Measurements from ENCODE around the gene URB1. TPM values are rescaled to one million over a fixed set of nuclear protein-coding genes. Genes with fewer than 3 reads are reported as not detected.
"Not testable (repeated sequence)": the region's sequence is repeated elsewhere in the genome, so short reads cannot be mapped to it uniquely, and the experiment has no call there.

URB1 gene, protein sequence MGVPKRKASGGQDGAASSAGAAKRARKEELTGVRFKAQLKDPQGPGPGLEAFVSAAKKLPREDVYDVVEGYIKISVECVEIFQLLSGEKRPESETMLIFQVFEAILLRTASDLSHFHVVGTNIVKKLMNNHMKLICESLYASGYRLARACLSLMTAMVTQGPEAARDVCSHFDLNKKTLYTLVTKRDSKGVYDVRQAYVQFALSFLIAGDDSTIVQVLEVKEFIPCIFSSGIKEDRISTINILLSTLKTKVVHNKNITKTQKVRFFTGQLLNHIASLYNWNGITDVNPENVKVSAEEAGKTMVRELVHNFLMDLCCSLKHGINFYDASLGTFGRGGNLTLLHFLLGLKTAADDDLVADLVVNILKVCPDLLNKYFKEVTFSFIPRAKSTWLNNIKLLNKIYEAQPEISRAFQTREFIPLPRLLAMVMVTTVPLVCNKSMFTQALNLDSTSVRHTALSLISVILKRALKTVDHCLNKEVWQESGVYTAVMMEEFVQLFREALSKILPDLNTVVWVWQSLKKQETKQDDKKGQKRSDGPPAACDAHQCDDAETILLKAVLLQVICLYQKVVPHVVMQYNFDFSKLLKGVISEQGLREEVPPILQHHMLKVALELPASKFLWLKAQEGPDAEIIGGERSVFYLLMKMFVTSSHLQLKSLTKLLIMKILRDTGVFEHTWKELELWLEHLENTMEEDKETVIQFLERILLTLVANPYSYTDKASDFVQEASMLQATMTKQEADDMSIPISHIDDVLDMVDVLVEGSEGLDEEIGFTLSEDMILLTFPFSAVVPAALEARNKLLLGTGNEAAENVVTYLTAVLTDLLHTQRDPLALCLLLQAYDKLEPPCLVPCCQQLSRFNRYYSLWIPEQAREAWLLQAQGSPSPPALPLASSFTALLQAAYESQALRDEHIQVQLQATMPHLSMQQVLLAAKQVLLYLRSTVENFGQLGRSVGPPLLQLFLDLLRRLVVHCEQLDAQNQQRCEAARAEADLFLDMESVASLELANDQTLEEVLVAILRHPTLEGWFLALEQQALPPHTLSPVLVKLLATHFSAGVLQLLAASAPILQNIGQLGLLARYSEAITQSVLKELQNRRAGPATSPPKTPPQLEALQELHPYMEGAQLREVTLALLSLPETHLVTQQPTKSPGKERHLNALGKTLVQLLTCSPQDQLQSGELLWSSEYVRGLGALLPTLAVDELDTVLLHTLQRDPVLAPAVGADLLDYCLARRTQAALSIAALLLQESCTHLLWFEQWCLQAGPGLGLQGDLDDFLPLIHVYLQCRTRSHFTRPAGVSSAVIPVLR (N-terminal part only)
- 32.3 and 33.9 TPM in 2 replicates for total RNA-seq

DNA sequence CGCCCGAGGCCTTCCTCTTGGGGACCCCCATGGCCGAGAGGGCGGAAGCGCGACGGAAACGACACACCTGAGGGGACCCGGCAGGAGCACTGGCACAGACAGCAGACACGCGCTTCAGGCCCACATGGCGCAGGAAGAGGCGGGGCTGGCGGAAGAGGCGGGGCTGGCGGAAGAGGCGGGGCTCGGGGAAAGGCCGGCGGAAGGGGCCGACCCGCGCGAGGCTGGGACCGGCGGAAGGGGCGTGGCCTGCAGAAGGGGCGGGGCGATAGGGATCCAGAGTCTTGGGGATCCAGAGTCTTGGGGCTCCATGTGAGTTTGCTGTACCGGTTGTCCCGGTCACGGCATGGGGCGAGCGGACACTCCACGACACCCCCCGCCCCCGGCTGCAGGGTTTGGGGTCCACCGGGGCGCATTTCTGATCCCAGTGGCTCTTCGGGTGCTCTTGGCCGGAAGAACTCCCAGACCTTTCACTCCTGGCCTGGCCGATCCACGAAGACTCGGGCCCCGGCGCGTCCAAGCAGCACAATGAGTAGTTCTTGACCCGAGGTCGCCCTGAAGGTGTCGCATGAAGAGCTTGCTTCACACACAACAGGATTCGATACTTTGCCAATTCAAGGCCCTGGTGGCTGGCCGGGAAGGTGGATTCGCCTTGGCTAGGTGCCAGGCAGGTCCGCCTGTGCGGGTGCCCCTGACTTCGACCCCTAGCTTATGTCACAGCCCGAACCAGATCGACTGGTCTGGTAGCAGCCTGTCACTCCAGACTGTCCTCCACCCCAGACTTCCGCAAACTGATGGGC lies at the start of gene URB1:
TSS of gene URB1 (minus strand) at position 133 of the 797 bp plus-strand sequence. CDS start at position 31, 102 bp downstream.
- intact Hi-C loops (cut with micrococcal nuclease), result loop anchor here (1.0 to 5.0 kb wide), 5 partner anchors 114 to 660 kb away; partner anchors contain the start of genes CFAP298, MIS18A, SCAF4 and SYNJ1
- peak within 1 kb of the TSS; percentile 87 for H3K4me3 Mint-ChIP-seq (ENCODE audit: low read depth)
- H3K27me3 Mint-ChIP-seq (ENCODE audit: low read depth), result peaks cover 7% of the 10 kb centered on the region
- peaks cover 36% of the 10 kb centered on the region for H3K4me1 Mint-ChIP-seq (ENCODE audit: low read depth)
- peak within 1 kb of the TSS; percentile 84 for H3K27ac Mint-ChIP-seq
- peak; percentile 91 for DNase-seq (ENCODE audit: low spot score)
- peaks cover 23% of the 10 kb centered on the region for H3K36me3 Mint-ChIP-seq (ENCODE audit: low read depth)
- no peaks in the 10 kb centered on the region for H3K9me3 Mint-ChIP-seq

DNA sequence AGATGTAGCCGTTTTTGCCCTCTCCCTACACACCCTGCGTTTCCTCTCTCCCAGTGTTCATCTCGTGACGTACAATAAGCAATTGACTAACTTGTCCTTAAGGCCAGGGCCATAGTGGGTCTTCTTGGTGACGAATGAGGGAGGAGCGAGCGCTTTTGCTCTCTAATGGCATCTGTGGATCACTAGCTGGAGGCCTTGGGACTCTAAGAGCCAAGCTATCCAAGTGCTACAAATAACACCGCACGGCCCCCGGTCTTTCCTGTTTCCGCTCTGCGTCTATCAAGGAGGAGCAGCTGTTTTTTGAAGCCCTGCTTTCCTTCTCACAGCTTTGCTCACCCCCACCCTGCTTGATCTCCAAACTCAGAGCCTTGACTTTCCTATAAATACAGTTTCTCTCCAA lies 44.9 kb upstream of the URB1 start:
- H3K36me3 Mint-ChIP-seq (ENCODE audit: low read depth), result no peaks in the 10 kb centered on the region
- no peak for DNase-seq (ENCODE audit: low spot score)
- no peak overlapping the region for H3K4me3 Mint-ChIP-seq (ENCODE audit: low read depth)
- no peaks in the 10 kb centered on the region for H3K27me3 Mint-ChIP-seq (ENCODE audit: low read depth)
- peaks cover 3% of the 10 kb centered on the region for H3K9me3 Mint-ChIP-seq
- H3K4me1 Mint-ChIP-seq (ENCODE audit: low read depth), result peaks cover 5% of the 10 kb centered on the region
- intact Hi-C loops (cut with micrococcal nuclease), result no loop called here
- no peak overlapping the region for H3K27ac Mint-ChIP-seq

- H3K27ac Mint-ChIP-seq; DNase-seq (ENCODE audit: low spot score); H3K4me3 Mint-ChIP-seq (ENCODE audit: low read depth); H3K36me3 Mint-ChIP-seq (ENCODE audit: low read depth); intact Hi-C loops (cut with micrococcal nuclease); H3K9me3 Mint-ChIP-seq; H3K27me3 Mint-ChIP-seq (ENCODE audit: low read depth); H3K4me1 Mint-ChIP-seq (ENCODE audit: low read depth): not testable (repeated sequence)
These were observed 40.3 kb upstream of the URB1 start for GRCh38 chr21:32432982-32433660.

DNA sequence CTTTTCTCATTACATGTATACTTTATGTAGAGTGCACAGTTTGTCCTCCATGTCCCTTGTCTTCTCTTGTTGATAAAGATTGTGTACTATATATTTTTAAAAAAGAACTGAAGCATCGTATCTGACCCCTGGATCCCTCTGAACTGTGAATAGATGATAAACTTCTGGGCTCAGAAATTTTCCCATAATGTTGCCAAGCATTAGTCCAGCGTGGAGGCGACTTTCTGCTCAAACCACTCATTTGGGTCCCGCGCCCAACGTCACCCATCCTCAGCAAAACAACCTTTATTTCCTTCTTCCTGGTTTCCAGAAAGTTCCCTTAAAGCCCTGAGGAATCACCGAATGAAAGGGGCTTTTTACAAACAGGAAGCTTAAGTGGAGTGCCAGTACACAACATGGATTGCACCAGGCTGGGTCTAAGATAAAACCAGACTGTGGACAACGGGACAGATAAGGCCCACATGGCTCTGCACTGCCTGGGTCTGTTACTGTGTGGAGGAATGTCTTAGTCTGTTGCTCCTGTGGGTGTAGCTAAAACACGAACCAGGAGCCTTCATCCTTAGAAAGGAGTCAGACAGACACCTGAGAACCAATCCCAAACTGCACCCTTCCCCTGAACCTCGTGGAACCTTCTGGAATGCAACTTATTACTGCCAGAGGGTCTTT lies 35.3 kb upstream of the URB1 start:
- Mint-ChIP-seq H3K9me3 (no peaks in the 10 kb centered on the region), H3K36me3 (ENCODE audit: low read depth) (peaks cover 3% of the 10 kb centered on the region), H3K4me1 (ENCODE audit: low read depth) (no peaks in the 10 kb centered on the region), H3K27ac (no peak overlapping the region), H3K27me3 (ENCODE audit: low read depth) (no peaks in the 10 kb centered on the region), H3K4me3 (ENCODE audit: low read depth) (no peak overlapping the region)
- DNase-seq (ENCODE audit: low spot score), result no peak
- intact Hi-C loops (cut with micrococcal nuclease), result no loop called here

GRCh38 chr21:32426592-32427051 lies 33.8 kb upstream of the URB1 start:
- no peak overlapping the region for H3K27ac Mint-ChIP-seq
- peaks cover 4% of the 10 kb centered on the region for H3K9me3 Mint-ChIP-seq
- intact Hi-C loops (cut with micrococcal nuclease), result no loop called here
- H3K36me3 Mint-ChIP-seq (ENCODE audit: low read depth), result peaks cover 3% of the 10 kb centered on the region
- H3K27me3 Mint-ChIP-seq (ENCODE audit: low read depth), result no peaks in the 10 kb centered on the region
- no peak for DNase-seq (ENCODE audit: low spot score)
- H3K4me1 Mint-ChIP-seq (ENCODE audit: low read depth), result no peaks in the 10 kb centered on the region
- H3K4me3 Mint-ChIP-seq (ENCODE audit: low read depth), result no peak overlapping the region

DNA sequence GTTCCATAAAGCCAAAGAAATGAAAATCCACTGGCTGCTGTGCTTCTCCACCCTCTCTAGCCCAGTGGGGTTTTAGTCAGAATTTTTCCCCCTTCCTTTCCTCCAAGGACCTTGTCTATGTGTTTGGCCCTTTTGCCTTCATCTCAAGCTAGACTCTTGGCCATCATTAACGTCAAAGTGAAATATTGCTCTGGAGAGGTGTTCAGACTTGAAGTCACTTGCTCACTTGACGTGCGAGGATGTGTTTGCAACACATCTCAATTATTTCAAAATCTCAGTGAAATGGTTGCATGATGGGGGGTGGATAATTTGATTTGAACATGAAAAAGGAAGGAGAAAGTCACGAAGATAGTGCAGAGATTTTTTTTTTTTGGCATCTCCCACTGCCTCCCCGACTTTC lies 33.3 kb upstream of the URB1 start:
- peaks cover 4% of the 10 kb centered on the region for H3K9me3 Mint-ChIP-seq
- no peak overlapping the region for H3K4me3 Mint-ChIP-seq (ENCODE audit: low read depth)
- intact Hi-C loops (cut with micrococcal nuclease), result no loop called here
- H3K27me3 Mint-ChIP-seq (ENCODE audit: low read depth), result no peaks in the 10 kb centered on the region
- H3K36me3 Mint-ChIP-seq (ENCODE audit: low read depth), result peaks cover 3% of the 10 kb centered on the region
- no peaks in the 10 kb centered on the region for H3K4me1 Mint-ChIP-seq (ENCODE audit: low read depth)
- no peak for DNase-seq (ENCODE audit: low spot score)
- no peak overlapping the region for H3K27ac Mint-ChIP-seq

DNA sequence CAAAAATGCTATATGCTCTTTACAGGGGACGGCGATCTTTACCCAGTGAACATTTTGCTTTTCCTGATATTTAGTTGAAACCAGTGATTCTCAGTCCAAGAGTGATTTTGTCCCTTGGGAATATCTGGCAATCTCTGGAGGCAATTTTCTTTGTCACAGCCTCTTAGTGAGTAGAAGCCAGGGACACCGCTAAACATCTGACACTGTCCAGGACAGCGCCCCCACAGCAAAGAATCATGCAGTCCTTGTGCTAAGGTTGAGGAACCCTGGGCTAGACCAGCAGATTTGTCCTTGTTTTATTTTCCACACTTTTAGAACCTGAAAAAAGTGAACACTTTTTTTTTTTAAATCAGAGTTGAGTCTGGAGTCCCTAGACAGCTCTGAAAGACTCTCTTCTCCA lies 32.8 kb upstream of the URB1 start:
- intact Hi-C loops (cut with micrococcal nuclease), result no loop called here
- H3K9me3 Mint-ChIP-seq, result peaks cover 4% of the 10 kb centered on the region

GRCh38 chr21:32424674-32425073 lies 31.9 kb upstream of the URB1 start:
- Mint-ChIP-seq H3K27ac (no peak overlapping the region), H3K9me3 (peaks cover 4% of the 10 kb centered on the region), H3K4me3 (ENCODE audit: low read depth) (no peak overlapping the region), H3K27me3 (ENCODE audit: low read depth) (no peaks in the 10 kb centered on the region), H3K36me3 (ENCODE audit: low read depth) (no peaks in the 10 kb centered on the region), H3K4me1 (ENCODE audit: low read depth) (no peaks in the 10 kb centered on the region)
- no peak for DNase-seq (ENCODE audit: low spot score)
- intact Hi-C loops (cut with micrococcal nuclease), result no loop called here

More for the DNA sequence above, 32.8 kb upstream of the URB1 start:
- no peak overlapping the region for H3K27ac Mint-ChIP-seq
- H3K4me3 Mint-ChIP-seq (ENCODE audit: low read depth), result no peak overlapping the region
- no peaks in the 10 kb centered on the region for H3K4me1 Mint-ChIP-seq (ENCODE audit: low read depth)
- H3K36me3 Mint-ChIP-seq (ENCODE audit: low read depth), result peaks cover 3% of the 10 kb centered on the region
- DNase-seq (ENCODE audit: low spot score), result no peak
- H3K27me3 Mint-ChIP-seq (ENCODE audit: low read depth), result no peaks in the 10 kb centered on the region

GRCh38 chr21:32424191-32424535 lies 31.4 kb upstream of the URB1 start:
- Mint-ChIP-seq H3K9me3 (peaks cover 4% of the 10 kb centered on the region), H3K4me3 (ENCODE audit: low read depth) (no peak overlapping the region), H3K36me3 (ENCODE audit: low read depth) (no peaks in the 10 kb centered on the region), H3K27me3 (ENCODE audit: low read depth) (no peaks in the 10 kb centered on the region), H3K4me1 (ENCODE audit: low read depth) (no peaks in the 10 kb centered on the region), H3K27ac (no peak overlapping the region)
- no peak for DNase-seq (ENCODE audit: low spot score)
- intact Hi-C loops (cut with micrococcal nuclease), result no loop called here

- peaks cover 4% of the 10 kb centered on the region for H3K9me3 Mint-ChIP-seq
These were observed 30.7 kb upstream of the URB1 start for GRCh38 chr21:32423320-32424190.

More at GRCh38 chr21:32423320-32424190, 30.7 kb upstream of the URB1 start:
- no peak overlapping the region for H3K27ac Mint-ChIP-seq
- H3K4me3 Mint-ChIP-seq (ENCODE audit: low read depth), result no peak overlapping the region
- intact Hi-C loops (cut with micrococcal nuclease), result no loop called here
- no peak for DNase-seq (ENCODE audit: low spot score)
- H3K27me3 Mint-ChIP-seq (ENCODE audit: low read depth), result no peaks in the 10 kb centered on the region
- no peaks in the 10 kb centered on the region for H3K4me1 Mint-ChIP-seq (ENCODE audit: low read depth)
- H3K36me3 Mint-ChIP-seq (ENCODE audit: low read depth), result no peaks in the 10 kb centered on the region
